ENCODE measurements around the gene ABCD2. TPM values are rescaled to one million over a fixed set of nuclear protein-coding genes. Genes with fewer than 3 reads are reported as not detected.

The ABCD2 gene
- total RNA-seq, 1 donor from 2014 or later = 0.34 TPM

- peaks cover 3% of the 10 kb centered on the region for H3K27me3 Mint-ChIP-seq
- no peak overlapping the region for H3K27ac Mint-ChIP-seq
- no peak overlapping the region for H3K4me3 Mint-ChIP-seq
- no peak for DNase-seq (ENCODE audit: extremely low spot score, unreplicated experiment)
- H3K9me3 Mint-ChIP-seq = no peaks in the 10 kb centered on the region
- no peak for TF ChIP-seq CTCF (conservative IDR thresholded peaks at IDR 0.05)
- no peaks in the 10 kb centered on the region for H3K4me1 Mint-ChIP-seq (ENCODE audit: unreplicated experiment)
- H3K36me3 Mint-ChIP-seq = no peaks in the 10 kb centered on the region
Observed at GRCh38 chr12:39619316-39619659, 315 bp downstream of the ABCD2 start.

GRCh38 chr12:39618701-39619100, 902 bp downstream of the ABCD2 start:
- H3K27ac Mint-ChIP-seq = no peak overlapping the region
- H3K4me3 Mint-ChIP-seq = no peak overlapping the region

GRCh38 chr12:39617887-39618286, 1.7 kb downstream of the ABCD2 start:
- Mint-ChIP-seq H3K36me3 (no peaks in the 10 kb centered on the region), H3K27ac (no peak overlapping the region), H3K4me1 (ENCODE audit: unreplicated experiment) (no peaks in the 10 kb centered on the region), H3K9me3 (no peaks in the 10 kb centered on the region), H3K4me3 (no peak overlapping the region), H3K27me3 (peaks cover 3% of the 10 kb centered on the region)
- TF ChIP-seq CTCF (conservative IDR thresholded peaks at IDR 0.05) = no peak
- DNase-seq (ENCODE audit: extremely low spot score, unreplicated experiment) = no peak

More at GRCh38 chr12:39618701-39619100, 902 bp downstream of the ABCD2 start:
- Mint-ChIP-seq H3K36me3 (no peaks in the 10 kb centered on the region), H3K27me3 (peaks cover 3% of the 10 kb centered on the region), H3K9me3 (no peaks in the 10 kb centered on the region), H3K4me1 (ENCODE audit: unreplicated experiment) (no peaks in the 10 kb centered on the region)
- no peak for DNase-seq (ENCODE audit: extremely low spot score, unreplicated experiment)
- no peak for TF ChIP-seq CTCF (conservative IDR thresholded peaks at IDR 0.05)

- H3K4me3 Mint-ChIP-seq = no peak overlapping the region
- DNase-seq (ENCODE audit: extremely low spot score, unreplicated experiment) = no peak
- no peaks in the 10 kb centered on the region for H3K4me1 Mint-ChIP-seq (ENCODE audit: unreplicated experiment)
- no peaks in the 10 kb centered on the region for H3K9me3 Mint-ChIP-seq
- no peaks in the 10 kb centered on the region for H3K36me3 Mint-ChIP-seq
- peaks cover 3% of the 10 kb centered on the region for H3K27me3 Mint-ChIP-seq
- H3K27ac Mint-ChIP-seq = no peak overlapping the region
- TF ChIP-seq CTCF (conservative IDR thresholded peaks at IDR 0.05) = no peak
Observed at GRCh38 chr12:39616666-39617065, 2.9 kb downstream of the ABCD2 start.

GRCh38 chr12:39616251-39616650, 3.4 kb downstream of the ABCD2 start:
- no peak for DNase-seq (ENCODE audit: extremely low spot score, unreplicated experiment)
- Mint-ChIP-seq H3K4me1 (ENCODE audit: unreplicated experiment) (no peaks in the 10 kb centered on the region), H3K9me3 (no peaks in the 10 kb centered on the region), H3K27ac (no peak overlapping the region), H3K4me3 (no peak overlapping the region), H3K27me3 (peaks cover 3% of the 10 kb centered on the region), H3K36me3 (no peaks in the 10 kb centered on the region)
- no peak for TF ChIP-seq CTCF (conservative IDR thresholded peaks at IDR 0.05)

- DNase-seq (ENCODE audit: extremely low spot score, unreplicated experiment) = no peak
- no peak for TF ChIP-seq CTCF (conservative IDR thresholded peaks at IDR 0.05)
- Mint-ChIP-seq H3K27me3 (peaks cover 3% of the 10 kb centered on the region), H3K9me3 (no peaks in the 10 kb centered on the region), H3K27ac (no peak overlapping the region), H3K36me3 (no peaks in the 10 kb centered on the region), H3K4me3 (no peak overlapping the region), H3K4me1 (ENCODE audit: unreplicated experiment) (no peaks in the 10 kb centered on the region)
Observed at GRCh38 chr12:39613525-39613924, 6.1 kb downstream of the ABCD2 start.
